ENCODE results near the gene VPS37B.
"Not testable (repeated sequence)": the region's sequence is repeated elsewhere in the genome, so short reads cannot be mapped to it uniquely, and the experiment has no call there.

VPS37B gene

DNA sequence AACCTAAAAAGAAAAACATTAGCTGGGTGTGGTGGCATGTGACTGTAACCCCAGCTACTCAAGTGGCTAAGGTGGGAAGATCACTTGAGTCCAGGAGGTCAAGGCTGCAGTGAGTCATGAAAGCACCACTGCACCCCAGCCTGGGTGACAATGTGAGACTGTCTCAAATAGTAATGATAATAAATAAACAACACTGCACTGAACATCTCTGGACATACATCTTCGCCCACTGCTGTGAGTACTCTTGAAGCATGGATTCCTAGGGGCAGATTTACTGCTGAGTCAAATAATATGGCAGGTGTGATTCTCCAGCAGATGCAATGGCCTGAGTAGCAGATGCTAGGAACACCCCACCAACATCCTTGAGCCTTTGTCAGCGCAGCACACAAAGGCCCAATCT lies 46.7 kb upstream of the VPS37B start:
- Histone ChIP-seq H3K9ac (ENCODE audit: low read length) (no peak overlapping the region), H3K27ac (ENCODE audit: low read length) (no peak overlapping the region), H3K4me3 (ENCODE audit: low read length) (no peak overlapping the region)

DNA sequence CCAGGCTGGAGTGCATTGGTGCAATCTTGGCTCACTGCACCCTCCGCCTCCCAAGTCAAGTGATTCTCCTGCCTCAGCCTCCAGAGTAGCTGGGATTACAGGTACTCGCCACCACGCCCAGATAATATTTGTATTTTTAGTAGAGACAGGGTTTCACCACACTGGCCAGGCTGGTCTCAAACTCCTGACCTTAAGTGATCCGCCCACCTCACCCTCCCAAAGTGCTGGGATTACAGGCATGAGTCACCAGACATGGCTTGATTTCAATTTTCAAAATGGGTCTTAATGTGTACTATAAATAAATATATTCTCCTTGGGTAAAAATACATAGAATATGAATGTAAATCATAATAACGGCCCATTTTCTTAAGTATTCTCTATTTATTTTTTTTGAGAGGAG lies 45.4 kb upstream of the VPS37B start:
- H2AFZ ChIP-seq (ENCODE audit: low read length); DNase-seq; H3K27me3 ChIP-seq (replicated peaks; ENCODE audit: insufficient read depth, low read length); H3K79me2 ChIP-seq (ENCODE audit: low read length); H3K9me3 ChIP-seq (replicated peaks; ENCODE audit: insufficient read depth, low read length); H3K4me3 ChIP-seq (ENCODE audit: low read length); H3K9ac ChIP-seq (ENCODE audit: low read length); H3K4me2 ChIP-seq (ENCODE audit: low read depth, low read length); H4K20me1 ChIP-seq (ENCODE audit: insufficient read depth, low read length); H3K9me2 ChIP-seq (replicated peaks; ENCODE audit: insufficient read depth, low read length); H3K36me3 ChIP-seq (replicated peaks; ENCODE audit: insufficient read depth, low read length); H3K27ac ChIP-seq (ENCODE audit: low read length): not testable (repeated sequence)
- H3F3A ChIP-seq (ENCODE audit: insufficient read depth, low read length): peaks cover 10% of the 10 kb centered on the region; the same call in 1 of the 2 replicates
- peaks cover 12% of the 10 kb centered on the region for H3K4me1 ChIP-seq (ENCODE audit: low read length)

More for the DNA sequence above, 46.7 kb upstream of the VPS37B start:
- H3F3A ChIP-seq (ENCODE audit: insufficient read depth, low read length): peaks cover 7% of the 10 kb centered on the region; the same call in 1 of the 2 replicates
- H4K20me1 ChIP-seq (ENCODE audit: insufficient read depth, low read length): no peaks in the 10 kb centered on the region
- H3K36me3 ChIP-seq (replicated peaks; ENCODE audit: insufficient read depth, low read length): no peaks in the 10 kb centered on the region
- no peak overlapping the region for H2AFZ ChIP-seq (ENCODE audit: low read length)
- DNase-seq: no peak
- no peak overlapping the region for H3K4me2 ChIP-seq (ENCODE audit: low read depth, low read length)
- H3K27me3 ChIP-seq (replicated peaks; ENCODE audit: insufficient read depth, low read length): no peaks in the 10 kb centered on the region
- H3K79me2 ChIP-seq (ENCODE audit: low read length): no peaks in the 10 kb centered on the region
- no peaks in the 10 kb centered on the region for H3K9me2 ChIP-seq (replicated peaks; ENCODE audit: insufficient read depth, low read length)
- peaks cover 7% of the 10 kb centered on the region for H3K4me1 ChIP-seq (ENCODE audit: low read length)
- TF ChIP-seq, protein P1, sequence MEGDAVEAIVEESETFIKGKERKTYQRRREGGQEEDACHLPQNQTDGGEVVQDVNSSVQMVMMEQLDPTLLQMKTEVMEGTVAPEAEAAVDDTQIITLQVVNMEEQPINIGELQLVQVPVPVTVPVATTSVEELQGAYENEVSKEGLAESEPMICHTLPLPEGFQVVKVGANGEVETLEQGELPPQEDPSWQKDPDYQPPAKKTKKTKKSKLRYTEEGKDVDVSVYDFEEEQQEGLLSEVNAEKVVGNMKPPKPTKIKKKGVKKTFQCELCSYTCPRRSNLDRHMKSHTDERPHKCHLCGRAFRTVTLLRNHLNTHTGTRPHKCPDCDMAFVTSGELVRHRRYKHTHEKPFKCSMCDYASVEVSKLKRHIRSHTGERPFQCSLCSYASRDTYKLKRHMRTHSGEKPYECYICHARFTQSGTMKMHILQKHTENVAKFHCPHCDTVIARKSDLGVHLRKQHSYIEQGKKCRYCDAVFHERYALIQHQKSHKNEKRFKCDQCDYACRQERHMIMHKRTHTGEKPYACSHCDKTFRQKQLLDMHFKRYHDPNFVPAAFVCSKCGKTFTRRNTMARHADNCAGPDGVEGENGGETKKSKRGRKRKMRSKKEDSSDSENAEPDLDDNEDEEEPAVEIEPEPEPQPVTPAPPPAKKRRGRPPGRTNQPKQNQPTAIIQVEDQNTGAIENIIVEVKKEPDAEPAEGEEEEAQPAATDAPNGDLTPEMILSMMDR (IDR thresholded peaks at IDR 0.05; ENCODE audit: low read length): no peak
- no peak for TF ChIP-seq EZH2 (optimal IDR thresholded peaks at IDR 0.05; ENCODE audit: low read depth, low read length)
- no peak for TF ChIP-seq EZH2phosphoT487 (IDR thresholded peaks at IDR 0.05; ENCODE audit: low read length)
- no peaks in the 10 kb centered on the region for H3K9me3 ChIP-seq (replicated peaks; ENCODE audit: insufficient read depth, low read length)

DNA sequence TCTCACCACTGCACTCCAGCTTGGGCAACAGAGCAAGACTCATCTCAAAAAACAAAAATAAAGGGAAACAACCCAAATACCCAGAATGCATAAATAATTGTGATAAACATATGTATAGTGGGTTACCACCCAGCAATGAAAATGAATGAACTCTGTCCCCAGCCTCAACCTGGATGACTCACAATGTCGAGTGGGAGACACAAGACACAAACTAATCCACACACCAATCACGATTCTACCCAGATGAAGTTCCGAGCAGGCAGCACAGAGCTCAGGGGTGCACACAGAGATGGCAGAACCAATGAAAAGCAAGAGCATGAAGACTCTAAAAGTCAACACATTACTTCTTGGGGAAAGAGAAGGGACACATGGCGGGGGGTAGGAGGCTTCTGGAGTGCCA lies 43.2 kb upstream of the VPS37B start:
- H3K4me1 ChIP-seq (ENCODE audit: low read length): peaks cover 23% of the 10 kb centered on the region

DNA sequence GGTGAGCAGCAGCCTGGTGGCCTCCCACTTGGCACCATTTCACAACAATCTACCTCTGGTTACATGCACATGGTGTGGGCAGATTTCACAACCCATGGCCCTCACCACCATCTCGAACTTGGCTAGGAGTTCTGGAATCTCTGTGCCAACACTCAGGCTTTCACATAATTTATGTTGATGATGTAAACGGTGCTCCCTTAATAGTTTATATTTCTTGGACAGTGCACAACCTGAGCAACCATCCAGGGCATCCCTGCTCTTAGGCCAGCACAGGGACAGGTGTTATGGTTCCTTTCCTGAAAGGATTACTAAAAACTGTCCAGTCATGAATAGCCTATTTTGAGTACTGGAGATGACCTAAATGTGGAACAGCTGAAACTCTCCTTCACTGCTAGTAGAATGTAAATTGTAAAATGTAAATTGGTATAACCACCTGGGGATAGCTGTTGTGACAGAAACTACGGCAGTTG lies 41.7 kb upstream of the VPS37B start:
- DNase-seq: no peak
- no peaks in the 10 kb centered on the region for H3K79me2 ChIP-seq (ENCODE audit: low read length)
- no peaks in the 10 kb centered on the region for H3K9me3 ChIP-seq (replicated peaks; ENCODE audit: insufficient read depth, low read length)
- peaks cover 26% of the 10 kb centered on the region for H3K4me1 ChIP-seq (ENCODE audit: low read length)
- no peaks in the 10 kb centered on the region for H3K9me2 ChIP-seq (replicated peaks; ENCODE audit: insufficient read depth, low read length)
- H3K9ac ChIP-seq (ENCODE audit: low read length): peak overlapping the region; percentile 13; the same call in 1 of the 2 replicates
- TF ChIP-seq, protein P1 (IDR thresholded peaks at IDR 0.05; ENCODE audit: low read length): no peak
- TF ChIP-seq EZH2phosphoT487 (IDR thresholded peaks at IDR 0.05; ENCODE audit: low read length): no peak
- TF ChIP-seq EZH2 (optimal IDR thresholded peaks at IDR 0.05; ENCODE audit: low read depth, low read length): no peak
- H2AFZ ChIP-seq (ENCODE audit: low read length): no peak overlapping the region
- H3F3A ChIP-seq (ENCODE audit: insufficient read depth, low read length): peaks cover 20% of the 10 kb centered on the region
- no peak overlapping the region for H3K4me3 ChIP-seq (ENCODE audit: low read length)
- no peaks in the 10 kb centered on the region for H3K36me3 ChIP-seq (replicated peaks; ENCODE audit: insufficient read depth, low read length)
- H3K27me3 ChIP-seq (replicated peaks; ENCODE audit: insufficient read depth, low read length): no peaks in the 10 kb centered on the region
- peak overlapping the region; percentile 34; the same call in 1 of the 2 replicates for H3K4me2 ChIP-seq (ENCODE audit: low read depth, low read length)
- no peaks in the 10 kb centered on the region for H4K20me1 ChIP-seq (ENCODE audit: insufficient read depth, low read length)
- peak overlapping the region; percentile 87 for H3K27ac ChIP-seq (ENCODE audit: low read length)

More for the DNA sequence above, 43.2 kb upstream of the VPS37B start:
- H3K9ac ChIP-seq (ENCODE audit: low read length): no peak overlapping the region
- no peak for DNase-seq
- H3F3A ChIP-seq (ENCODE audit: insufficient read depth, low read length): peaks cover 20% of the 10 kb centered on the region
- TF ChIP-seq, protein P1 (IDR thresholded peaks at IDR 0.05; ENCODE audit: low read length): no peak
- no peak for TF ChIP-seq EZH2 (optimal IDR thresholded peaks at IDR 0.05; ENCODE audit: low read depth, low read length)
- no peak for TF ChIP-seq EZH2phosphoT487 (IDR thresholded peaks at IDR 0.05; ENCODE audit: low read length)
- no peak overlapping the region for H2AFZ ChIP-seq (ENCODE audit: low read length)
- no peaks in the 10 kb centered on the region for H3K79me2 ChIP-seq (ENCODE audit: low read length)
- no peak overlapping the region for H3K4me2 ChIP-seq (ENCODE audit: low read depth, low read length)
- no peak overlapping the region for H3K4me3 ChIP-seq (ENCODE audit: low read length)
- H3K9me2 ChIP-seq (replicated peaks; ENCODE audit: insufficient read depth, low read length): no peaks in the 10 kb centered on the region
- no peaks in the 10 kb centered on the region for H4K20me1 ChIP-seq (ENCODE audit: insufficient read depth, low read length)
- H3K36me3 ChIP-seq (replicated peaks; ENCODE audit: insufficient read depth, low read length): no peaks in the 10 kb centered on the region
- H3K27me3 ChIP-seq (replicated peaks; ENCODE audit: insufficient read depth, low read length): no peaks in the 10 kb centered on the region
- H3K9me3 ChIP-seq (replicated peaks; ENCODE audit: insufficient read depth, low read length): no peaks in the 10 kb centered on the region
- H3K27ac ChIP-seq (ENCODE audit: low read length): no peak overlapping the region
